Left renal cortex interstitium (tissue), 4 donors: ENCODE measurements around the gene RPP25L. TPM values are rescaled to one million over a fixed set of nuclear protein-coding genes. Genes with fewer than 3 reads are reported as not detected.
A peak's percentile ranks its signal among the peaks of the same experiment; 100 is the strongest.

Experiments
- DNase-seq, 4 donors: peaks; one replicate each; pipeline ENCODE4 v3.0.0-alpha.2; 2013; ENCODE audit warnings: low read depth in 4 of 4, low spot score in 2 of 4, missing footprints in 1 of 4
- polyA plus RNA-seq, 4 donors: library from polyadenylated mRNA; unstranded; fragments of 120-200 nt; gene quantifications; one replicate each; pipeline ENCODE4 v1.2.1, GENCODE V29; 2013; ENCODE audit not compliant: insufficient read length in 4 of 4

Gene RPP25L
- polyA plus RNA-seq, 4 donors = 26.5 to 38.1 (median 30.7) TPM

- no peak for DNase-seq
Observed at GRCh38 chr9:34615132-34615531, 3.2 kb upstream of the RPP25L start.

GRCh38 chr9:34612788-34613390, 992 bp upstream of the RPP25L start:
- DNase-seq = peak in 1 of 4 donors; percentile 78

- no peak for DNase-seq
Observed at GRCh38 chr9:34611251-34611810, 566 bp downstream of the RPP25L start.

GRCh38 chr9:34610434-34611206, 1.3 kb downstream of the RPP25L start:
- DNase-seq = no peak

GRCh38 chr9:34607331-34607730, 4.6 kb downstream of the RPP25L start:
- no peak for DNase-seq

- no peak for DNase-seq
Observed at GRCh38 chr9:34606905-34607304, 5.0 kb downstream of the RPP25L start.

GRCh38 chr9:34606190-34606589, 5.7 kb downstream of the RPP25L start:
- no peak for DNase-seq

- DNase-seq = peak in 2 of 4 donors; percentile 65 to 78
Observed at GRCh38 chr9:34603610-34604231, 8.2 kb downstream of the RPP25L start.

- no peak for DNase-seq
Observed at GRCh38 chr9:34601937-34602573, 9.8 kb downstream of the RPP25L start.

- DNase-seq = no peak
Observed at GRCh38 chr9:34600908-34601307, 11.0 kb downstream of the RPP25L start.

- no peak for DNase-seq
Observed at GRCh38 chr9:34599546-34599945, 12.4 kb downstream of the RPP25L start.

GRCh38 chr9:34594177-34594576, 17.7 kb downstream of the RPP25L start:
- no peak for DNase-seq

GRCh38 chr9:34592895-34593601, 18.8 kb downstream of the RPP25L start:
- no peak for DNase-seq

GRCh38 chr9:34591917-34592866, 19.7 kb downstream of the RPP25L start:
- no peak for DNase-seq

- no peak for DNase-seq
Observed at GRCh38 chr9:34591248-34591916, 20.5 kb downstream of the RPP25L start.

GRCh38 chr9:34590381-34591247, 21.3 kb downstream of the RPP25L start:
- no peak for DNase-seq

GRCh38 chr9:34589636-34590380, 22.1 kb downstream of the RPP25L start, which contains the start of gene CNTFR:
Gene CNTFR (minus strand): TSS chr9:34589724. CDS start chr9:34568981, 20,743 bp downstream.
- DNase-seq = no peak
